ENCODE measurements around the gene CCR9.

Gene CCR9

GRCh38 chr3:45873036-45873435 is 13.3 kb upstream of the CCR9 start:
- DNase-seq (ENCODE audit: low read depth): no peak

GRCh38 chr3:45873638-45874037 is 12.7 kb upstream of the CCR9 start:
- DNase-seq (ENCODE audit: low read depth): no peak

- no peak for DNase-seq (ENCODE audit: low read depth)
Observed at GRCh38 chr3:45874677-45875346, 11.5 kb upstream of the CCR9 start.

GRCh38 chr3:45878124-45878523 is 8.2 kb upstream of the CCR9 start:
- no peak for DNase-seq (ENCODE audit: low read depth)

GRCh38 chr3:45880725-45881077 is 5.6 kb upstream of the CCR9 start:
- DNase-seq (ENCODE audit: low read depth): no peak

GRCh38 chr3:45881078-45882022 is 5.0 kb upstream of the CCR9 start:
- DNase-seq (ENCODE audit: low read depth): no peak

GRCh38 chr3:45884368-45885201 is 1.8 kb upstream of the CCR9 start:
- DNase-seq (ENCODE audit: low read depth): no peak

- no peak for DNase-seq (ENCODE audit: low read depth)
Observed at GRCh38 chr3:45887285-45887684, 942 bp downstream of the CCR9 start.

GRCh38 chr3:45887759-45888511 is 1.6 kb downstream of the CCR9 start:
- no peak for DNase-seq (ENCODE audit: low read depth)

GRCh38 chr3:45889337-45889736 is 3.0 kb downstream of the CCR9 start:
- DNase-seq (ENCODE audit: low read depth): no peak

GRCh38 chr3:45890405-45890804 is 4.1 kb downstream of the CCR9 start:
- DNase-seq (ENCODE audit: low read depth): no peak

- DNase-seq (ENCODE audit: low read depth): no peak
Observed at GRCh38 chr3:45892161-45892560, 5.8 kb downstream of the CCR9 start.

- DNase-seq (ENCODE audit: low read depth): no peak
Observed at GRCh38 chr3:45894015-45894414, 7.7 kb downstream of the CCR9 start.

- DNase-seq (ENCODE audit: low read depth): no peak
Observed at GRCh38 chr3:45895686-45896468, 9.5 kb downstream of the CCR9 start.

- DNase-seq (ENCODE audit: low read depth): no peak
Observed at GRCh38 chr3:45896956-45897355, 10.6 kb downstream of the CCR9 start.

GRCh38 chr3:45904931-45905330 is 18.6 kb downstream of the CCR9 start:
- no peak for DNase-seq (ENCODE audit: low read depth)

- no peak for DNase-seq (ENCODE audit: low read depth)
Observed at GRCh38 chr3:45905755-45906154, 19.4 kb downstream of the CCR9 start.

GRCh38 chr3:45906681-45907407 is 20.5 kb downstream of the CCR9 start:
- no peak for DNase-seq (ENCODE audit: low read depth)

- no peak for DNase-seq (ENCODE audit: low read depth)
Observed at GRCh38 chr3:45907769-45908705, 21.7 kb downstream of the CCR9 start.
